NCI-H1436 treated with DMSO at 0.1 percent for 48 hours (cell line): ENCODE results near the gene GJB3.
"Not testable (repeated sequence)": the region's sequence is repeated elsewhere in the genome, so short reads cannot be mapped to it uniquely, and the experiment has no call there.

Experiments
- DNase-seq: peaks from one replicate; lab custom pipeline; 2025; lab: John Stamatoyannopoulos, UW

GJB3 gene

DNA sequence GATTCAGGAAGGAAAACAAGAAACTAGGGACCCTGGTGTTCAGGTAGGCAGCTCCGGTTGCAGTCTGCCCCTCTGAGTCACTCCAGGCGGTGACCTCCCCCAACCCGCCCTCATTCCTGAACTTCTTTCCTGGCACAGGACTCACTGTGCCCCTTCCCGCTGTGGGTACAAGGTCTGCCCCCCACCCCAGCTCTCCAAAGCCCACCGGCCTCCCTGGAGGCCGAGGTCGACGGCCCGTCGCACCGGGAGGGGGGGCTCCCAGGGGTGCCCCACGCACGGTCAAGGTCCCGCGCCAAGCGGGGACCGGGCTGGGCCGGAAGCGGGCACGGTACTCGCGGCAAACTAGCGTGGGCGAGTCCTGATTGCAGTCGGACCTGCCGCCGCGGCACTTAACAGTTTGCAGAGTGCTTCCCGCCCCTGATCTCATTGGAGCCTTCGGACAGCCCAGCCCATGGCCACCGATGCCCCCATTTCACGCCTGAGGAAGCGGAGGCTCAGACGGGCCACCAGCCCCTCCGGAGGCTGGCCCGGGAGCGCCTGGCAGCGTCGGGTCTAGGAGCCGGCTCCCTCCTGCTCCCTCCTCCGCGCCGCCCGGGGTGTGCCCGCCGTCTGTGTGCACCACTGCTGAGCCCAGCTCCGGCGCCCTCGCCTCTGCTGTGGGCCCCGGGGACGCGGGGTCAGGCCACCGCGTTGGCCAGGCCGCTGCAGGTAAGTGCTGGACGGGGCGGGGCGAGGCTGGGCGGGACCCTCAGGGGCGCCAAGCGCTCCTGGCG lies at the start of gene GJB3:
GJB3 (plus strand) TSS at position 144 of the 773 bp plus-strand sequence. CDS start 3,549 bp downstream, outside the sequence.
- DNase-seq: no peak

DNA sequence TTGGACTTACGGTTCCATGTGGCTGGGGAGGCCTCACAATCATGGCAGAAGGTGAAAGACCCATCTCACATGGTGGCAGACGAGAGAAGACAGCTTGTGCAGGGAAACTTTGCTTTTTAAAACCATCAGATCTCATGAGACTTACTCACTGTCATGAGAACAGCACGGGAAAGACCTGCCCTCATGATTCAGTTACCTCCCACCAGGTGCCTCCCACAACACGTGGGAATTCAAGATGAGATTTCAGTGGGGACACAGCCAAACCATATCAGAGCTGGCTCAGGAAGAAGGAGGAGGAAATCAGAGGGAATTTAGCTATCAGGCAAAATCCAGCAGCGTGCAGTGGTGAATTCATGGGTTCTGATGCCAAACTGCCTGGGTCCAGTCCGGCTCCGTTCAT lies 48.2 kb upstream of the GJB3 start:
- DNase-seq: not testable (repeated sequence)

DNA sequence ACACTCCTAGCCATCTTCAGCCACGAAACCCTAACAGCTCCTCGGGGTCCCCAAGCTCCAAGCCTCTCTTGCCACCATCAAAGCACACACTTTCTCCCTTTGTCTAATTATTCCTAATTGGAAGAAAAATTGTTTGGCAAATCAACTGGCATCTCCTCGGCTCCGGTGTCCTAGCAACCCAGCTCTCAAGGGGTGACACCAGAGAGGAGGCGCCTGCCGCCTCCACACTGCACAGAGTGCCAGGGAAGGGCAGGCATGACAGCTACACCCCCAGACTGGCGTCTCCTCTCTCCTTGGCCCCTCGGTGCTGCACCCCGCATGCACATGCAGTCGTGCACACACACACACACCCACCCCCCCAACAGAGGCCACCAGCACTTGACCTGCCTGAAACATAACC lies 44.3 kb upstream of the GJB3 start:
- peak; percentile 31 for DNase-seq

DNA sequence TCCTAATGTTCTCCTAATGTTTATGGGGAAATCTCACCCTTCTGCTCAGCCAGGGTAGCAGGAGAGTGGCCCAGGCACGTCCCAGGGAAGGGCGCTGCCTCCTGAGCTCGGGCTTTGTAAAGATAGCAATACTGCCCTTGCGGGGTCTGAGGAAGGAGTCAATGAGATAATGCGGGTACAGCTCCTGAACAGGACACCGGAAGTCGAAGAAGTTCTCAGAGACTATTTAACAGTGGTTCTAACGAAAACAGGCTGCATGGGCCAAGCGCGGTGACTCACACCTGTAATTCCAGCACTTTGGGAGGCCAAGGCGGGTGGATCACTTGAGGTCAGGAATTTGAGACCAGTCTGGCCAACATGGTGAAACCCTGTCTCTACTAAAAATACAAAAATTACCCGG lies 43.8 kb upstream of the GJB3 start:
- not testable (repeated sequence) for DNase-seq

DNA sequence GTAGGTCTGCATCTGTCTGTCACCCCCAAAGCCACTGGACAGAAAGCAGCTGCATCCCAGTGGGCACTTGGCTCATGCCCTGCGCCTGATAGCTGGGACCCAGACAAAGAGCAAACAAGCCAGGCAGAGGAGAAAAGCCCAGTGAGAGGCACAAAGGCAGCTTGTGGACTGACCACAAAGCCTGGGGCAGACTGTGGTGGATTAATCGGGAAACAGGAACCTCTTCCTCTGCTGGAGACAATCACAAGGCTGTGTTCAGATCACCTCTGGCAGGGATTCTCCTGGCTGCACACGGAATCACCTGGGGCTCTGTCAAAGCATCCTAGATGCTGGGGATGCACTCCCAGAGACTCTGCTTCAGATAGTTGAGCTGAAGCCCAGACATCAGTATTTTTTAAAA lies 41.4 kb upstream of the GJB3 start:
- DNase-seq: no peak

DNA sequence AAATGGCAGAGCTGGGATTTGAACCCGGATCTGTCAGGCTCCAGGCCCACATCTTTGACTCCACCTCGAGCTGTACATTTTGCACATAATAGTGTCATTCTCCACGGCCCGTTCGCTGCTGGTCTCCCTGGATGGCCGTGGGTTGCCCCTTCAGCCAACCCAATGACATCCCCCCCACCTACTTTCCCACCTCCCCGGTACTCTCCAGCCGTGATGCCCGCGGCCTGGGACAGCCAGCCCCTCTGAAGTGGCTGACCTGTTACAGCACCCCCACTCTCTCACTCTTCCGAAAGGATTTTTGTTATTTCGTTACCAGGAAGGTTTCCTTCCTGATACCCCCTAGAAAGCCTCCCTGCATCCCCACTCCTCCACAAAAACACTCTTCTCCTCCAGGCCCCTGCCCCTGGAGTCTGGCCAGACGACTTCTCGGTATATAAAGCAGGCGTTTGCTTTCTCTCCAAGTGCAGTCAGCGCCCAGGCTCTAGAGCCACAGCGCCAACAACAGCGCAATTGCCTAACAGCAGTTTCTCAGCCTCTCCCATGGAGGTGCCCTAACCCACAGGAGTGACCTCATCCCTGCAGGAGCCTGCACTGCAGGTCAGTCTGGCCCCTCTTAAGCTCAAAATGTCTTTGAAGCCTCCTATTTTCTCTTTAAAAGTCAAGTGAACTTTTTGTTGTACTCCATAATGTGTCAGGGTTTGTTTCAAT lies 40.7 kb upstream of the GJB3 start:
- DNase-seq: no peak

DNA sequence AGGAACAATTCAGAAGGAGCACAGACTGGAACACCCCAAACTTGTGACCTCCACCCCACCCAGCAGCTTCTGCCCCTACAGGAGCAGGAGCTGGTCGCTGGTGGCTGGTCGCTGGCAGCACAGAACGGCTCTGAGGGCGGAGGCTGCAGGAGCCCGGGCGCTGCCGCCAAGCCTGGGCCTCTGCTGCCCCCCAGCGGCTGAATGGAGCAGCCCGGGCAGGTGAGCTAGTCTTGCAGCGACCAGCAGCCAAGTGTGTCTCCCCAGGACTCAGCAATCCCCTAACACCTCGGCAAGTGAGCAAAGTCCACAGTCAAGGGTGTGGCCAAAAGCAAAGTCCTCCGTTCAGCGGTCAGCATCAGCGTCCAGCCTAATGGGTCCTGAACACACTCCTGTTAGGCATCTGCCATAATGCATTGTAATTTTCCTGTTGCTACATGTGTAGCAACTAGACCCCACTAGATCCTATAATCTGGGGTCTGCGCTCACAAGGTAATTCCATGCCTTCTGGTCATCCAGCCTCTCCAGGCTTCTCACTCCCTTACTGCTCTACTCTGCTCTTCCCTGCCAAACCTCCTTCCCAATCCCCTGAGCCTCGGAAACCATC lies 38.2 kb upstream of the GJB3 start:
- no peak for DNase-seq

DNA sequence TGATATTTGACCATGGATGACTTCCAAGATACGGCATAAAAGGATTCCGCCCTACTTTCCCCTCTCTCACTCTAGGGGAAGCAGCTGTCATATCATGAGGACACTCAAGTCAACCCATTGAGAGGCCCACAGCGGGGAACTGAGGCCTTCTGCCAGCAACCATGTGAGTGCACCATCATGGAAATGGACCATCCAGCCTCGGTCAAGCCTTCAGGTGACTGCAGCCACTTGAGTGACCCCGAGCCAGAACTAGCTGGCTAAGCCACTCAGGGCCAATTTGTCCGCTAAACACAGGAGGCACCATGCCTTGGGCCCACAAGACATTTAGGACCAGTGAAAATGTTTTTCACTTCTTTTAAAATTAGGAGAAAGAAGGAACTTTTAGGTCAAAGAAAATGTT lies 37.2 kb upstream of the GJB3 start:
- DNase-seq: no peak

DNA sequence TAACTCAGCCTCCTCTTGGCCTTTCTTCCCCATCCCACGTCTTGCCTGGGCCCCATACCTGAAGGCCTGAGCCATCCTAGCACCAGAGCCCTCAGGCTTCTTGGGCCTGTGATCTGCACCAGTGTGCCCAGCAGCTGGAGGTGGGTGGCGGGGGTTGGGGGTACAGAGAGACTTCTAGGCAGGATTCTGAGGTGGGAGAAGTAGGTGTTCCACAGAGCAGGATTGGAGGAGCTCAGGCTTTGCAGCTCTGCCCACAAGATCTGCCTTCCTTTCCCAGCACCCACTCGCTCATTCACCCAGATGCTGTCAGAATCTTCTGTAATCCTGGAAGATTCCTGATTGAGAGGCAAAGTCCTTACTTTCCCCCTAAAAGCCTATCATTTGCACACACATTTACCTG lies 36.2 kb upstream of the GJB3 start:
- no peak for DNase-seq

DNA sequence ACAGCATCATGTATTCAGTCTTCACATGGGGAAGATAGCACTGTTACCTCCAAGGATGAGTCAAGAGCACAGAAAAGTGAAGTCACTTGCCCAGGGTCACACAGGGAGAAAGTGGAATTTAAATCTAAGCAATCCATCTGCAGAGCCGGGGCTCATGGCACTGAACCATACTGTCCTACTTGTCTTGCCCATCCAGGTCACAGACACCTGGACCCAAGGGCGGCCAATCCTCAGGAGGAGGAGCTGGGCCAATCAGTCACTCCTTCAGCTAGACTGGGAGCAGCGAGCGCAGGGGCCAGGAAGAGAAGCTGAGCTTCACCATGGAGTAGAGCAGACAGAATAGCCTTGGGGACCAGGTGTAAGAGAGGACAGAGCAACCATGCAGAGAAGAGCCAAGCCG lies 35.3 kb upstream of the GJB3 start:
- DNase-seq: no peak

DNA sequence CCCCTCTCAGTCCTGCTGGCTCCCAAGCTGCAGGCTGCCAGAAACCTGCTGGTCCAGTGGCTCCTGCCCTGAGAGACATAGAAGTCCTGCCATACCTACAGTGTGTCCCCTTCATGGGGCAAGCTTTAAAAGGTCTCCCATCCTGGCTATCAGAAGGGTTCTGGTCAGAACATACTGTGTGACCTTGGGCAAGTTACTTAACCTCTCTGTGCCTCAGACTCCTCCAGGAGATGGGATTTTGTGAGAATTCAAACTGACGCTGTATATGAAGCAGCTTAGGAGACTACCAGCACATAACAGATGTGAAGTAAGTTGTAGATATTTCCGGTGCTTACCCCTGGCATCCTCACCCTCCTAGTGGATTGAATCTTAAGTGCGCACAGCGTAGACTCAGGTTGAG lies 34.9 kb upstream of the GJB3 start:
- no peak for DNase-seq

DNA sequence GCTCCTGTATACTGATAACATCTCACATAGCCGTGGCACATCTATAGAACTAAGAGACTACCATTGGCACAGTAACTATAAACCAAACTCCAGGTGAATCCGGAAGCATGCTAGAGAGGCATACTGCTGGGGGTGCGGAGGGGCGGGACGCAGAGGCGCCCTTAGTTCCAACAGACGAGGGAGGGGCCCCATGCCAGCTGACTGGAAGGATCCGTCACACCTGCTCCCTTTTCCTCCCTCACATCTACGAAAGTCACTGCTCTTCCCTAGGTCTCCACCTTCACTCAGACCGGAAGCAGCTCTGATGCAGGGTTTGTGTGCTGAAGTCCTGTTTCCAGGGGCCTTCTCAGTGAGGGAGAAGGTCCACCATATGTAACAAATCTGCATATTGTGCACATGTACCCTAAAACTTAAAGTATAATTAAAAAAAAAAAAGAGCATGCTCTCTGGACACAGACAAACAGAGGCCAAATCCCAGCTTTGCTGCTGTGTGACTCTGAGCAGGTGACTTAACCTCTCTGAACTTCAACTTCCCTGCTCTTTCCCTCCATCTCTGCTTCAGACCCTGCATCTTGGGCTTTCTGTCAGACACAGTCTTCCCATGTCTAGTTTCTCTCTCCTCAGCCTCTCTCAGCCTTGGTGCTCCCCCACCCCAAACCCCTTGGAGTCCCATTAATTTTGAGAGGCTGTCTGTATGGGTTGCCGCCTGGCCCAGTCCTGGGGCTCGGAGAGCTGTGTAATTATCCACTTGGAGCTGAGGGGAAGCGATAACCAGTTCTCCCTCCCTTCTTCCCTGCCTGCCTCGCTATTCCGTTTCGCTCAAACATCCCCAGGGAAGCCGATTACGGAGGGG lies 34.0 kb upstream of the GJB3 start:
- no peak for DNase-seq

DNA sequence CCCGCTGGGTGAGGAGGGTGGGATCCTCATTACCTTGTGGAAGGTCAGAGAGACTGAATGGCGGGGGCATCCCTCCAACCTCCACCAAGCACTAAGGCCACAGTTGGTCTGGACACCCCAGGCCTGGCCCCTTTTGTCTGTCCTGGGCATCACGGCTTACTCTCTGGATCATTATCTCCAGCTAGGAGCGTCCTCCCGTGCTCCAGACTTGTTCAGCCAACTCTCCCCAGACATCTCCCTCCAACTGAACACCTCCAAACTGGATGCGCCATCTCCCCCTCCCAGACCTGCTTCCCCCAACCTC lies 33.4 kb upstream of the GJB3 start:
- no peak for DNase-seq

DNA sequence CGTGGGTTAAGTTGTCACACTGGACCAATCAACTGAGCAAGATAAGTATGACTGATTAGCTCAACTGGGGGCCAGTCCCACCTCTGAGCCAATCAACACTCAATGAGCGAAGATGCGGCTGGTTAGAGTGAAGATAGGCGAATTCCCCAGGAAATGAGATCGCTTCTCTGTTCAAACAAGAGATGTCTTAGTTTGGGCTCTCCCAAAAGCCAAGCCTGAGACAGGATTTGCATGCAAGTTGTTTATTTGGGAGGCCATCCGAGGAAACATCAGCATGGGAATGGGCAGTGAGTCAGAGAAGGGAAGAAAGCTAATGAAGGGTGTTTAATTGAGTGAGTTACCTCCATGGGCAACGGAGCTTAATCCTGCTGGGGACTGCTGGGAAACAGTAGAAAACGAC lies 31.0 kb upstream of the GJB3 start:
- DNase-seq: no peak

DNA sequence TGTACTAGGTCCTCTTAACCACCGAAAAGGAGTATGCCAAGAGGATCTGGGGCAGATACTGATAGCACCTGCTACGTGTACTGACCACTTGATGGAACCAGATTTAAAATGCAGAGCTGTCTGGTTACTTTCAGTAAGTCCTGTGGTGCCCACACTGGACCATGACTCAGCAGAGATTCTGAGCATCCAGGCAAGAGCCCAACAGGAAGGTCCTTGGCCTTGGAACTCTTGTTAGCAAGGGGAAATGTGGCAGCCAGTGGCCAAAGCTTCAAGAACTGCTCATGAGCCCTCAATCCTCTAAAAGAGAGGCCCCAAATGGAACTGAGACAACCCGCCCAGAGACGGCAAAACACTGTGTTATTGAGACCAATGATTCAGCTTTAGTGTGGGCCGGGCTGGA lies 30.4 kb upstream of the GJB3 start:
- DNase-seq: no peak

DNA sequence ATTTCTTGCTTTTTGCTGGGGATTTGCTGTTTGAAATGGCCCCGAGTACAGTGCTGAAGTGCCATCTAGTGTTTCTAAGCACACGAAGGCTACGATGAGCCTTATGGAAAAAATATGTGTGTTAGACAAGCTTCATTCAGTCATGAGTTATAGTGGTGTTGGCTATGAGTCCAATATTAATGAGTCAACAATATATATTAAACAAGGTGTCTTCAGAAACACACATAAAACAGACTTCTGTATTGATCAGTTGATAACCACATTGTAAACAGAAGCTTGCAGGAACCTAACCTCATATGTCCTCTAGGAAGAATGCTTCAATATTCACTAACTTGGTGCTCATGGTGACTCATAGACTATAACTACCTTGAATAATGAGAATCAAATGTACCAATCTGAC lies 27.9 kb upstream of the GJB3 start:
- DNase-seq: no peak

DNA sequence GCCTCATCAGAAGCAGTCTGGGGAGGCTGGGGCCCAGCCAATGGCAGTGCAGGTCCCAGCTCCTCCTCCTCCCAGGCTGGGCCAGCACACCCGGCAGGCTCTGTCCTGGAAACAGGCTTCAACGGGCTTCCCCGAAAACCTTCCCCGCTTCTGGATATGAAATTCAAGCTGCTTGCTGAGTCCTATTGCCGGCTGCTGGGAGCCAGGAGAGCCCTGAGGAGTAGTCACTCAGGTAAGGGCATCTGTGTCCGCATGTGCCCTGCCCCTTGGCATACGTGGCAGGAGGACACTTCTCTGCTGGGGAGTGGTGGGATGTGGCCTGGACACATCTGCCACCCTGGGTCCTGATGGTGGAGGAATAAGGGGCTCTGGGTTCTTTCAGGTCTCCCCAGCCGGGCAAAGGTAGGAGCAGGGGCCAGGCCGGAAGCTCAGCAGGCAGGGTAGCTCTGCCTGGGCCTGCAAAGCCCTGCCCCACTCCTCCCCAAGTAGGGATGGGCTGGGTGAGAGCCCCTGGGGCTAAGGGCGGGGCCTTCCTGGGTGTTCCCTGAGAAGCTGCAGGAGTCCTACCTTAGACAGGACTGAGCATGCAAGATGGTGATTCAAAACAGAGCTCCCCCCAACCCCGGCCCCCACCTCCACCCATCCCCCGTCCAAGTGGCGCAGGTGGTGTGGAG lies 25.9 kb upstream of the GJB3 start, which contains the start of gene GJB5:
GJB5 (plus strand) TSS at position 84 of the 674 bp plus-strand sequence. CDS start 2,284 bp downstream, outside the sequence.
- DNase-seq: no peak

DNA sequence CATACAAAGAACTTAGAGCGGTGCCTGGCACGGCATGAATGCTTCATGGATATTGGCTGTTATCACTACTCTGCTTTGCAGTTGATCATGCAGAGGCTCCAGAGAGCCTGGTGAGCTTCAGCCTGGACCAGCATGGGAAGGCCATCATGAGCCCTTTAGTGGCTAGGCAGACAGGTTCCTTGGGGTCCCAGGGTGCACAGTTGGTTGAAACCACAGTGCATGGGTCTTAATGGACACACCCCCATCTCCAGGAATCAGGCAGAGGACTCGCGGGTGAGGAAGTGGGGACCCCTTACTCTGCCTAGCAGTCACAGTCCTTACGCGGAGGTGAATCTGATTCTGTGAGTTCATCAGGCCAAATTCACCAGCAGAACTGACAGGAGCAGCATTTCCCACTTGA lies 25.1 kb upstream of the GJB3 start:
- DNase-seq: no peak

DNA sequence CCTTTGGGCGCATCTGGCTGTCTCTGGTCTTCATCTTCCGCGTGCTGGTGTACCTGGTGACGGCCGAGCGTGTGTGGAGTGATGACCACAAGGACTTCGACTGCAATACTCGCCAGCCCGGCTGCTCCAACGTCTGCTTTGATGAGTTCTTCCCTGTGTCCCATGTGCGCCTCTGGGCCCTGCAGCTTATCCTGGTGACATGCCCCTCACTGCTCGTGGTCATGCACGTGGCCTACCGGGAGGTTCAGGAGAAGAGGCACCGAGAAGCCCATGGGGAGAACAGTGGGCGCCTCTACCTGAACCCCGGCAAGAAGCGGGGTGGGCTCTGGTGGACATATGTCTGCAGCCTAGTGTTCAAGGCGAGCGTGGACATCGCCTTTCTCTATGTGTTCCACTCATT lies 23.6 kb upstream of the GJB3 start:
- DNase-seq: no peak

DNA sequence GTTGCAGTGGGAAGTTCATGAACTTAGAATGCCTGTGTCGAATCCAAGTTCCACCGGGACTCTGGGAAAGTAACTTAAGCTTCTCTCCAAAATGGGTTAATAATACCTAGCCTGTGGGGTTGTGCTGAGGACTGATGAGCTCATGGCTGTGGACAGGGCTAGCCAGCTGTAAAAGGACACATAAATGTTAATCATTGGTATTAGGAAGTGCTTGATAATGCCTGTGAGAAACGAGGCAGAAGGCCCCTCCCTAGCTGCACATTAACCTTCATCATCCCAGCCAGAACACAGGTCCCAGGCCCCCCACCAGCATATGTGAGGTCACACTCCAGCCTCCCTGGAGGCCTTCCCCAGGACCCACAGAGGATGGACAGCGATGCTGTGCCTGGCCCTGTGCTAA lies 22.3 kb upstream of the GJB3 start:
- no peak for DNase-seq

DNA sequence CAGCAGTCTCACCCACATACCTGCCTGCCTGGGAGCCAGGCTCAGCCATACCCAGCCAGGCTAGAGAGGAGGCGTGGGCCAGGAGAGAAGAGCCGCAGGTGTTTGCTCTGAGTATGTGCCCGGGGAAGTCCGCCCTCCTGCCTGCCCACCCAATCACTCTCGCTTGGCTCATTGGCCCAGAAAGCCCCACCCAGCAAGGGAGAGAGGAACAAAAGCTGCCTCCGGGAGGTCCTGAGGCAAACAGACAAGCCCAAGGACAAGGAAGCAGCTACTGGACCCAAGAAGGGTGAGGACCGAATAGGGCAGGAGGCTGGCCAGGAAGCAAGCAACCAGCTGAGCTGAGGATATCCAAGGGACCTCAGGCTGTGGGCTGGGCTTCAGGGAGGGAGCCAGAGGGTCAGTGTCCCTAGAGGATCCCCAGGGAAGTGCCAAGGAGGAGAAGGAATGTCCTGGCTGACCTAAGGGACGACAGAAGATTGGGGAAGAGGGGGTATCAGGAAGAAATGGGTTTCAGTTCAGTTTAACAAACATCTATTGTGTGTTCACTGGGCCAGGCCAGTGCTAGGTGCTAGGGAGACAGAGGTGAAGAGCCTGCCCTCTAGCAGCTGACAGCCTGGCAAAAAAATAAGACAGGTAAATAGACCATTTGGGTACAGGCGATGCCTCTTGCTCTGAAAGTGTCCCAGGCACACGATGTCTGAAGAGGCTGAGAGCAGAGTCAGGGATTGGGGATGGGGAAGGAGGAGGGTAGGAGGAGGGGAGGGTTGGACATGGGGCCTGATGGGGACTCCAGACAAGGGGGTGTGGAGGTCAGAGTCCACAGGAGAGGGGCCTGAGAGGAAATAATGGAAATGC lies 21.3 kb upstream of the GJB3 start, which contains the start of gene GJB4:
GJB4 (plus strand) TSS at position 238 of the 855 bp plus-strand sequence. CDS start 1,515 bp downstream, outside the sequence.
- DNase-seq: no peak
